Measurements from ENCODE around the gene RO60.
"Not testable (repeated sequence)": the region's sequence is repeated elsewhere in the genome, so short reads cannot be mapped to it uniquely, and the experiment has no call there.

Gene RO60

DNA sequence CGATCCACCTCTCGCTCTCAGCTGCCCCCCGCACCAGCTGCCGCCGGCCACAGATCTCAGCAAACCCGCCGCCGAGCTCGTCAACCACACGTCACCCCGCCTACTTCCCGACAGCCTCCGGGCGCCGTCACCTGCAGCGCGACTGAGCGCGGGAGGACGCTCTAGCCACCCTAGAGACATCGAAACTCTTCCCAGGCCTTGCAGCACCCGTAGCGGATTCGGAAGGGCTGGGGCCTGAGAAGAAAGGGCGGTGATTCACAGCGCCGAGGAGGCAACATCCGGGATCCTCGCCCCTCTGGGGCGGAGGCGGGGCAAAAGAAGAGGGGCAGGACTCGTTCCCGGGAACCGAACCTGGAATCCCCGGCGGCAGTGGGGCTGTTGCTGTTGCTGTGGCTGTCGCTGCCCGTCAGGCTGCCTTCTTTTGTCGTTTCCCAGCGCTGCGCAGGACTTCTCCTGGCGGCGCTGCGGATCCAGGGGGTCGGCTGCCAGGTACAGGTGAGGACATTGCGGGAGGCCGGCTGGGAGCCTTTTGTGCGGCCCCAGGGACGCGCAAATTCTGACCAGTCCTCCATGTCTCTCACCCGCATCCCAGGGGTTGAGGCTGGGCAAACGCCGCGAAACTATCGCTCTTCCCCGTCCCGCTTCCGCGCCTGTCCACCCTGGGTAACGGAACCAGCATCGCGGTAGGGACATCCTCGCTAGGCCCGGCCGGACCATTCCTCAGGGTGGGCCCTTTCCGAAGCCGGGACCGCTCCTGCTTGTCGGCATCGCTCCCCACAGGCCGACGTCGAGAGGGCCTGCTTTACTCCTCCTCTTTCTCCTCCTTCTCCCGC, at the start of gene RO60, which contains the start of gene UCHL5:
Gene RO60 (plus strand): TSS at position 331 of the 833 bp plus-strand sequence. CDS start 9,443 bp downstream, outside the sequence.
Gene UCHL5 (minus strand): TSS at position 79 of the 833 bp plus-strand sequence. CDS start 100 bp downstream, outside the sequence.
- peak; percentile 100 for DNase-seq

DNA sequence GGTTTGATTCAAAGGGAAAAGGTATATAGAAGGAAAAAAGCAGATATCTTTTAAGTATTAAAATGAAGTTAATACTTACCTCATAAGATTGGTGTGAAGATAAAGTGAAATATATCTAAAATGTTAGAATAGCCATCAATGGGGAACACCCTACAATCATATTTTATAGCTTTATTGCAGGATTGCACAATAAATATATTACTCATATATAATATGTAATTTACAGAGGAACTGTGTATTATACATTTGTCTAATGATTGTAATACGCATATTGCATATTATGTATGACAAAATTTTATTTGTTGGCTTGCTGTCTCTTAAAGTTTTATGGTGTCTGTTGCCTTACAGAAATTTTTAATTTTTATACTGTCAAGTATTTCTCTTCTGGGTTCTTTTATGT, 48.0 kb upstream of the RO60 start:
- DNase-seq = no peak

DNA sequence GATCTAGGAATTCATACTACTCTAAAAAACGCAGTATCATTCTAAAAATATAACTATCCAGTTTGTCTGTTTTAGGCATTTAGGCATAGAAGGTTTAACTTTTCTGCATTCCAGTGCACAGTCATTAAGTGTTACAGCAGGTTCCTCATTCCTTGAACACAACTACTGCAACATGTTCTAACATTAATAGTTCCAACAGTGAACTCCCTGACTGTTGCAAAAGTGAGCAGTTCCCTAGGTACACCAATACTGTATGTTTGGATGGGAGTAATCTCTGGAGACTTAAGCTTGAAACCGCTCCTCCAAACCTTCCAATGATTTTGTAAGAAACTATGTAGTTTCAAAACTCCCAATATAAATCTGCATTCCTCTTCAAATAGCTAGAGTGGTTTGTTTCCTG, 46.4 kb upstream of the RO60 start:
- no peak for DNase-seq

- DNase-seq = no peak
Observed at GRCh38 chr1:193013707-193014106, 45.7 kb upstream of the RO60 start.

- no peak for DNase-seq
Observed at GRCh38 chr1:193014400-193014799, 45.0 kb upstream of the RO60 start.

DNA sequence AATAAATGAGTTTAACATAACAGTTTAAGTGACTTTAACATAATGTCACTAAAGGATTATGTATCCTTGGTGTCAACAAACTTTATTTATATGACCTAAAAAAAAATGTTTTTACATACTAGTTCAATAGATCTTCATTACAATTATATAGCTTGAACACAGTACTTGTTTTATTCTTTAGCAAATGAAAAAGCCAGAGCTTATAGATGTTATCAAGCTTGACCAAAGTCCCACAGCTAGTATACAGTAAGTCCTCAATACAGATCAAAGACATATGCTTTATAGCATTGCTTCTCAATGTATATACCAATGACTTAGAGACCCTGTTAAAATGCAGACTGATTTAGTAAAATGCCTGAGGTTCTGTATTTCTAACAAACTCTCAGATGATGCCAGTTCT, 42.6 kb upstream of the RO60 start:
- DNase-seq = no peak

DNA sequence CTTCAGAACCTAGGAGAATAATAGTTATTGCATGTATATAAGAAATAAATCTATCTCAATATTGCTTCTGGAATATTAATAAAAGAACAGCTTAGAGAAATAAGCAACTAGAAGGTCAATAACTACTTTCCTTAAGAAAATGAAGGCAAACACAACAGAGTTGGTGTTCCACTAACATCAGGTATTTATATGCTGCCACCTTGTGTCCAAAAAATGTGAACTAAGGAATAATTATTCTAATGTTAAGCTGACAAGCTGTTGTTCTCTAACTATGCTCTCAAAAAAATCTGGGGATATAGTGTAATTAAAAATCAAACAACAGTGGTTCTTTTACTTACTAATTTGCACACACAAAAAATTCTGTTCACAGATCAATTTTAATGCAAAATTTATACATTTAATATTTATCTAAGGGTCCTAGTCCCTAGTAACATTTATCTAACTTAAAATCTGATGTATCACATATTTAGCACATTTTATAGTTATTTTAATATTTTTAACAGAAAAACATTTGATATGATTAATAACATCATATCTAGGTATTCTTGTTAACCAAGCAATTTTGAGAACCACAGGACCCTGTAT, 39.9 kb upstream of the RO60 start:
- peak; percentile 81 for DNase-seq

- DNase-seq = no peak
Observed at GRCh38 chr1:193025218-193025617, 34.2 kb upstream of the RO60 start.

DNA sequence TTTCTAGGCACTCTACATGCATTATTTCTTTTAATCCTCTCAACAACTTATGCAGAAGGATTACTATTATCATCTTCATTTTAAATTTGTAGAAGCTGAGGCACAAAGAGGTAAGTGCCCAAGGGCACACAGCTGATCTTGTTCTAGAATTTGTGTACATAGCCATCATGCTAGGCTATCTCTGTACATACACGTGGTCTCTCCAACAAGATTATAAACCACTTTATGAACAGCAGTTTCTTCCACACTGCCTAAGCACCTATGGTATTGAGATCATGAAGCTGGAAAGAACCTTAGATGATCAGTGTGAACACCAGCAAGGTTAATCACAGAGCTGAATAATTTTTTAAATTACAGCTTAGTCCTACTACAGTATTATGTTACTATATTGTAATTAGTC, 29.1 kb upstream of the RO60 start:
- DNase-seq = peak; percentile 76

- DNase-seq = no peak
Observed at GRCh38 chr1:193031431-193031830, 28.0 kb upstream of the RO60 start.

GRCh38 chr1:193032643-193033427, 26.6 kb upstream of the RO60 start:
- not testable (repeated sequence) for DNase-seq

- DNase-seq = no peak
Observed at GRCh38 chr1:193033610-193034009, 25.8 kb upstream of the RO60 start.

DNA sequence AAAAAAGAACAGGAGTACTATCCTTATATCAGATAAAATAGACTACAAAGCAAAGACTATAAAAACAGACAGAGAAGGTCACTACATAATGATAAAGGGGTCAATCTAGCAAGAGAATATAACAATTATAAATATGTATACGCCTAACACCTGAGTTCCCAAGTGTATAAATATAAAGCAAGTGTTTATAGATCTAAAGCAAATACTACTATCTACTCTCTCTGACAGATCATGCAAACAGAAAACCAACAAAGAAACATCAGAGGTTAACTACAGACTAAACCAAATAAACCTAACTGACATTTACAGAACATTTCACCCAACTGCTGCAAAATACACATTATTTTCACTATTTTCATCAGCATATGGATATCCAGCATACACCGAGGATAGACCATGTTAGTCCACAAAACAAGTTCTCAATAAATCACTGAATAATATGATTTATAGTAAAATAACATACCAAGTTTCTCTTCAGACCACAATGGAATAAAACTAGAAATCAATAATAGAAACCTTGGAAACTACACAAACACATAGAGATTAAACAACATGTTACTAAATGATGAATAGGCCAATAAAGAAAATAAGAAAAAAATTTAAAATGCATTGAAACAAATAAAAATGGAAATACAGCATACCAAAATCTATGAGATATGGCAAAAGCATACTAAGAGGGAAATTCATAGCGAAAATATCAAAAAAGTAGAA, 22.9 kb upstream of the RO60 start:
- no peak for DNase-seq

DNA sequence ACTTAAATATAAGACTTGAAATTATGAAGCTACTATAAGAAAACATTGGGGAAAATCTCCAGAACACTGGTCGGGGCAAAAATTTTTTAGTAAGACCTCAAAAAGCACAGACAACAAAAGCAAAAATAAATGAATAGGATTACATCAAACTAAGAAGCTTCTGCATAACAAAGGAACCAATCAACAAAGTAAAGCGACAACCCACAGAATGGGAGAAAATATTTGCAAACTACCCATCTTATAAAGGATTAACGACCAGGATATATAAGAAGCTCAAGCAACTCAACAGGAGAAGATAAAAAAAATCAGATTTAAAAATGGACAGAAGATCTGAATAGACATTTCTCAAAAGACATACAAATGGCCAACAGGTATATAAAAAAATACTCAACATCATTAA, 19.4 kb upstream of the RO60 start:
- DNase-seq = no peak

- peak; percentile 40 for DNase-seq
Observed at GRCh38 chr1:193042766-193043691, 16.4 kb upstream of the RO60 start.

- DNase-seq = not testable (repeated sequence)
Observed at GRCh38 chr1:193048913-193049312, 10.5 kb upstream of the RO60 start.

GRCh38 chr1:193054169-193054675, 5.2 kb upstream of the RO60 start:
- DNase-seq = no peak

DNA sequence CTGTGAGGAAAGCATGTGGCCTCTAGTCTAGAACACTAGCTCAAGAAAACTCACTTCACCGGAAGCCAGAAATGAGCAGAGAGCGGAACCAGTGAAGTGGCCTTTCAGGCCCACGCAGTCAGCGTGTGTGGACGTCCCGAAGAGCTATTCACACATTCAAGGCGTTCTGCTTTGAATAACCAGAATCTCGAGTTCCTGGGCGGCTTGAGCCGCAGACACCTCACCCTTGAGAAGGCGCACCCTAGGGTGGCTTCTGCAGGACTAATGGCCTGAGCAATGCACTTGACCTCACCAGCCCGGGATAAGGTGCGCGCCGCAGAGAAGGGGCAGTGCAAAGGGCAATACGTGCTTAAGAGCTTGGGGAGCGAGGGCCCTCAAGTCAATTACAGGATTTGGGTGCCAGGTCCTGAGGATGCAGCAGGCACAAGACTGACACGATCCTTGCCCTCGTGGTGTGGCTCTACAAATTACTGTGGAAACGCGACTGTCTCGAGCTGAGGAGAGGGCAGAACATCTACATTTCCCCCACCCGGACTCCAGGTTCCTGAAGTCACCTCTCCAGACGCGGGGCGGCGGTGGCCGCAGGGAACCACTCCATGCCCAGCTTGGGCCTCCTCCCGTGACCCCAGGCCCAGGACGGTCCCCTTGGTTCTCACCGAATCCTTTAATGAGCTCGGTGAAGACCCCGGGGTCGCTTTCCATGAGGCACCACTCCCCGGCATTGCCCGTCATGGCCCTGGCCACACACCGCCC, 707 bp upstream of the RO60 start:
- peak; percentile 79 for DNase-seq

DNA sequence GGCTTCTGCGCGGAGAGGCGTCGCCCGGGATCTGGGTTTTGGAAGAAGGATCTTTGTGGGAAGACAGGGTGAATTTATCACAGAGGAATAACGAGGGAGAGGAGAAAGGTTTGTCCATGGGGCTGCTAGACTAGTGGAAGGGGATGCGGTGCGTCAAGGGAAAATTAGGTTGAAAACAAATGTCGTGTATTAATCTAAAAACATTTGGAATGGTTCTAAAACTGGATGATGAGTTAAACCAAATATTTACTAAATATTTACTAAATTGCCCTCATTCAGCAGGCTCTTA, 647 bp downstream of the RO60 start:
- no peak for DNase-seq

DNA sequence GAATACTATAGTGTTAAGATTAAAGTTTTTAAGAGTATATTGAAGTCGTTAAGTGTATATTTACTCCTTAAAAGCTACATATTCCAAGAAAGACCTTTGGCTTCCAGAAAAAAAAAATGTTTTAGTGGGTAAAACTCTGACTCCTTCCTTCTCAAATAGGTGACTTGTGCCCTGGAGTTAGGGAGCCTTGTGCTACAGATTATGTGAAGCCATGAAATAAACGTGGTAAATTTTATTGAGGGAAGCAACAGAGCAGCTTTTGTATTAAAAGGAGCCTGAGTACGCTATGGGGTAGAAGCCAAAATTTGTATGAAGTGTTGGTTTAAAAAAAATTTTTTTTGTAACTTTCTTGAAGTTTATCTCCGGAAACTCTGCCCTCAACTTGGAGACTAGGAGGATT, 994 bp downstream of the RO60 start:
- DNase-seq = peak; percentile 32

GRCh38 chr1:193060938-193061337, 1.5 kb downstream of the RO60 start:
- peak; percentile 62 for DNase-seq
